NCI-H774 (cell line): ENCODE data around the gene LPAR3.

ENCODE experiments used
- DNase-seq: peaks from one replicate; lab custom pipeline; 2025; lab: John Stamatoyannopoulos, UW

Gene LPAR3

GRCh38 chr1:84823991-84824390 lies 69.0 kb downstream of the LPAR3 start:
- DNase-seq = no peak

GRCh38 chr1:84823511-84823910 lies 69.5 kb downstream of the LPAR3 start:
- no peak for DNase-seq

GRCh38 chr1:84810343-84810742 lies 82.7 kb downstream of the LPAR3 start:
- no peak for DNase-seq

- DNase-seq = no peak
These were observed 84.0 kb downstream of the LPAR3 start for GRCh38 chr1:84809023-84809422.

GRCh38 chr1:84803604-84804003 lies 89.4 kb downstream of the LPAR3 start:
- DNase-seq = no peak

- no peak for DNase-seq
These were observed 90.3 kb downstream of the LPAR3 start for GRCh38 chr1:84802567-84803232.

- no peak for DNase-seq
These were observed 92.6 kb downstream of the LPAR3 start for GRCh38 chr1:84800090-84801073.

GRCh38 chr1:84797603-84798002 lies 95.4 kb downstream of the LPAR3 start:
- no peak for DNase-seq

- no peak for DNase-seq
These were observed 96.9 kb downstream of the LPAR3 start for GRCh38 chr1:84795966-84796600.

- no peak for DNase-seq
These were observed 97.8 kb downstream of the LPAR3 start for GRCh38 chr1:84795213-84795612.

GRCh38 chr1:84792421-84792820 lies 100.6 kb downstream of the LPAR3 start:
- DNase-seq = no peak

- DNase-seq = no peak
These were observed 104.0 kb downstream of the LPAR3 start for GRCh38 chr1:84789014-84789413.

- no peak for DNase-seq
These were observed 107.6 kb downstream of the LPAR3 start for GRCh38 chr1:84785271-84786036.

GRCh38 chr1:84782881-84783280 lies 110.1 kb downstream of the LPAR3 start:
- DNase-seq = no peak

GRCh38 chr1:84781946-84782771 lies 110.8 kb downstream of the LPAR3 start:
- no peak for DNase-seq

- DNase-seq = no peak
These were observed 112.8 kb downstream of the LPAR3 start for GRCh38 chr1:84780000-84780716.

- DNase-seq = no peak
These were observed 116.4 kb downstream of the LPAR3 start for GRCh38 chr1:84776639-84777038.

GRCh38 chr1:84775535-84775920 lies 117.5 kb downstream of the LPAR3 start:
- DNase-seq = no peak

GRCh38 chr1:84774669-84775534 lies 118.1 kb downstream of the LPAR3 start:
- DNase-seq = no peak
